ENCODE results near the gene MAGEE1.

The MAGEE1 gene

GRCh38 chrX:76427560-76428242 lies at the start of gene MAGEE1:
MAGEE1 (plus strand) TSS chrX:76427710; CDS start chrX:76427931, 221 bp downstream.
- DNase-seq, result peak; percentile 70

- DNase-seq, result no peak
Observed at GRCh38 chrX:76398970-76399369, 28.5 kb upstream of the MAGEE1 start.

- DNase-seq, result no peak
Observed at GRCh38 chrX:76407795-76408194, 19.7 kb upstream of the MAGEE1 start.

- no peak for DNase-seq
Observed at GRCh38 chrX:76420237-76420636, 7.3 kb upstream of the MAGEE1 start.

GRCh38 chrX:76428243-76429130 lies 977 bp downstream of the MAGEE1 start:
- DNase-seq, result peak; percentile 30

GRCh38 chrX:76433219-76433618 lies 5.7 kb downstream of the MAGEE1 start:
- no peak for DNase-seq

GRCh38 chrX:76434103-76434741 lies 6.7 kb downstream of the MAGEE1 start:
- no peak for DNase-seq

- no peak for DNase-seq
Observed at GRCh38 chrX:76439188-76439587, 11.7 kb downstream of the MAGEE1 start.

- no peak for DNase-seq
Observed at GRCh38 chrX:76453737-76454406, 26.4 kb downstream of the MAGEE1 start.

- DNase-seq, result no peak
Observed at GRCh38 chrX:76454456-76454927, 27.0 kb downstream of the MAGEE1 start.

- DNase-seq, result no peak
Observed at GRCh38 chrX:76477353-76477752, 49.8 kb downstream of the MAGEE1 start.
